Kidney epithelial cell (primary cell): ENCODE measurements around the gene ZDHHC9. TPM values are rescaled to one million over a fixed set of nuclear protein-coding genes. Genes with fewer than 3 reads are reported as not detected.
"Not testable (repeated sequence)": the region's sequence is repeated elsewhere in the genome, so short reads cannot be mapped to it uniquely, and the experiment has no call there.

Experiments
- DNase-seq: peaks from one replicate; pipeline ENCODE4 v3.0.0-alpha.2; 2010; ENCODE audit warnings: low read depth
- H3K27me3 ChIP-seq: 2 replicates; pipeline ENCODE4 v1.6.0; 2011; ENCODE audit warnings: low read length; ENCODE audit not compliant: control insufficient read depth, insufficient read depth
- H3K36me3 ChIP-seq: 2 replicates; pipeline ENCODE4 v1.5.1; 2011; ENCODE audit warnings: low read length; ENCODE audit not compliant: control insufficient read depth, insufficient read depth
- H3K4me3 ChIP-seq: 2 replicates; pipeline ENCODE4 v1.5.1; 2011; ENCODE audit warnings: low read depth, mild to moderate bottlenecking, control low read depth, low read length
- CTCF ChIP-seq: IDR thresholded peaks from 2 replicates; pipeline ENCODE4 v1.5.1; 2011; ENCODE audit warnings: mild to moderate bottlenecking, moderate library complexity, low read length, control low read depth, inconsistent platforms; ENCODE audit not compliant: insufficient read depth, poor library complexity, severe bottlenecking
- total RNA-seq: library from RNA; depleted of rRNA; stranded (reverse); fragments of >200 nt; gene quantifications from 2 replicates; pipeline ENCODE4 v1.2.3, GENCODE V29; 2015

The ZDHHC9 gene
- 31.6 and 31.7 TPM in 2 replicates for total RNA-seq

- Histone ChIP-seq H3K4me3 (peak within 1 kb of the TSS; percentile 62), H3K36me3 (no peaks in the 10 kb centered on the region), H3K27me3 (no peaks in the 10 kb centered on the region)
- DNase-seq: peak; percentile 31
- TF ChIP-seq CTCF: no peak
Observed at GRCh38 chrX:129843459-129844306, at the start of gene ZDHHC9. ZDHHC9 (minus strand) TSS chrX:129843886; CDS start chrX:129841945, 1,941 bp downstream.

DNA sequence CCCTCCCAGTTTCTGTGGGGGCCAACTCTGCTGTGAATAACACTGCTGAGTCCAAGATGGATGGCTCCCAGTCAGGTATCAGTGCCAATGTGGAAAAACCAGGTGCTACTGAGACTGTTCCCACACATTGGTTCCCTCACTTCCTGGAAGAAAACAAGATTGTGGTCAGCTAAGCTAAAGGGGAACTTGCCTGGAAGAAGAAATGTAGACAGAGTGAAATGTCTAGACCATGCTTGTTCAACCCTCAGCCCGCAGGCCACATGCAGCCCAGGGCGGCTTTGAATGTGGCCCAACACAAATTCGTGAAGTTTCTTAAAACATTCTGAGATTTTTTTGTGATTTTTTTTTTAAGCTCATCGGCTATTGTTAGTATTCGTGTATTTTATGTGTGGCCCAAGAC, 33.7 kb upstream of the ZDHHC9 start:
- no peak for TF ChIP-seq CTCF
- no peak for DNase-seq

DNA sequence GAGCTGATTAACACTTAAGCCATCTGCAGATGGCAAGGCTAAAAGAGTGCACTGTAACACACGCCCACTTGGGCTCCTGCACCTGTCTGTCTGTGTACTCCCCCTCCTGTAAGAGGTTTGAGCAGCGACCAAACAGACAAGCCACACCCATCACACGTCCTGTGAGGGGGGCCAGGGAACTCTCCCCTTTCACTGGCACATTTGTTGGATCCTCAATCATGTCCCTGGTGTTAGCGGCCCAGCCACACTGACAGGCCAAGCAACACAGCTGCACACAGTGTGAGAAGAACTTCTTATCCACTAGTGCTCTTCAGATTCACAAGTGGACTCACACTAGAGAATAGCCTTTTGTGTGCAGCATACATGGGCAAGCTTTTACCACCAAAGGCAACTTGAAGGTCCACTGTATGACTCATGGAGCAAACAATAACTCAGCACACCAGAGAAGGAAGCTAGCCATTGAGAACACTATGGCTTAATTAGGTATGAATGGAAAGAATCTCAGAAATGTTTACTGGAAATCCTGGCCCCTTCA, 33.2 kb upstream of the ZDHHC9 start:
- no peak overlapping the region for H3K4me3 ChIP-seq
- no peak for TF ChIP-seq CTCF
- peak; percentile 31 for DNase-seq
- no peaks in the 10 kb centered on the region for H3K36me3 ChIP-seq
- no peaks in the 10 kb centered on the region for H3K27me3 ChIP-seq

More for the DNA sequence above, 33.7 kb upstream of the ZDHHC9 start:
- Histone ChIP-seq H3K36me3 (no peaks in the 10 kb centered on the region), H3K27me3 (no peaks in the 10 kb centered on the region), H3K4me3 (no peak overlapping the region)

GRCh38 chrX:129875669-129876068, 32.0 kb upstream of the ZDHHC9 start:
- Histone ChIP-seq H3K36me3 (no peaks in the 10 kb centered on the region), H3K27me3 (no peaks in the 10 kb centered on the region), H3K4me3 (no peak overlapping the region)
- peak; percentile 8 for TF ChIP-seq CTCF
- peak; percentile 43 for DNase-seq

DNA sequence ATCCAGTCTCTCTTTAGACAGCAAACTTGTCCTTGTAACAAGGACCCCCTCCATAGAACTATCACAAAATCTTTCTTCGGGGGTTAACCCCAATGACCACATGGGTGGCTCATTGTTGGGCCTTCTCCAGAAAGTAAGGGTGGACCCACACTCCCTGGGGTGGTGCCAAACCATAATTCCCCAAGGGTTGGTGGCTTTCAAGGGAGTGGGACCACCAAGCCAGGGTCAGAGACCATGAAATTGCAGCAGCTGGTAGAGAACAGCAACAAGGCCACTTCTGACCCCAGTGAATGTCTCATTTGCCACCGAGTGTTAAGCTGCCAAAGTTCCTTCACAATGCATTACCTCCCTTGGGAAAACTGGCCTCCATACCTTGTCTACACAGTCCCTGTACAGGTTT, 28.8 kb upstream of the ZDHHC9 start:
- Histone ChIP-seq H3K4me3 (no peak overlapping the region), H3K27me3 (no peaks in the 10 kb centered on the region), H3K36me3 (no peaks in the 10 kb centered on the region)
- TF ChIP-seq CTCF: no peak
- DNase-seq: no peak

DNA sequence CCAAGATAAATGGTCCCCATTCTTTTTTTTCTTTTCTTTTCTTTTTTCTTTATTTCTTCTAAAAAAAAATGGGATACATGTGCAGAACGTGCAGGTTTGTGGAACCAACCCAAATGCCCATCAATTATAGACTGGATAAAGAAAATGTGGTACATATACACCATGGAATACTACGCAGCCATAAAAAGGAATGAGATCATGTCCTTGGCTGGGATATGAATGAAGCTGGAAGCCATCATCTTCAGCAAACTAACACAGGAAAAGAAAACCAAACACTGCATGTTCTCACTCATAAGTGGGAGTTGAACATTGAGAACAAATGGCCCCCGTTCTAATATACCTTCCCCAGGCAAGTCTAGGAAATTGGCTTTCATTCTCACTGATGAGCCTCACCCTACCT, 22.6 kb upstream of the ZDHHC9 start:
- not testable (repeated sequence) for DNase-seq, H3K4me3 ChIP-seq, H3K36me3 ChIP-seq, H3K27me3 ChIP-seq

GRCh38 chrX:129859134-129859533, 15.4 kb upstream of the ZDHHC9 start:
- not testable (repeated sequence) for H3K27me3 ChIP-seq, H3K4me3 ChIP-seq, H3K36me3 ChIP-seq, DNase-seq

DNA sequence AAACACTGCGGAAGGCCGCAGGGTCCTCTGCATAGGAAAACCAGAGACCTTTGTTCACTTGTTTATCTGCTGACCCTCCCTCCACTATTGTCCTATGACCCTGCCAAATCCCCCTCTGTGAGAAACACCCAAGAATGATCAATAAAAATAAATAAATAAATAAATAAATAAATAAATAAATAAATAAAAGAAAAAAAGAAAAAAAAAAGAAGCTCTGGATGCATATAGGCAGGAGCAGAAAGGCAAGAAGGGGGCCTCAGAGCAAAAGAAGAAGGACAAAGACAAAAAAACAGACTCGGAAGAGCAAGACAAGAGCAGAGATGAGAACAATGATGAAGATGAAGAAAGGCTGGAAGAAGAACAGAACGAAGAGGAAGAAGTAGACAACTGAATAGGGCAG, 8.1 kb upstream of the ZDHHC9 start:
- not testable (repeated sequence) for DNase-seq, H3K36me3 ChIP-seq, H3K4me3 ChIP-seq, H3K27me3 ChIP-seq
